ENCODE data around the gene PUM1. TPM values are rescaled to one million over a fixed set of nuclear protein-coding genes. Genes with fewer than 3 reads are reported as not detected.

PUM1 gene
- total RNA-seq, 1 donor from 2014 or later, result 143 TPM

DNA sequence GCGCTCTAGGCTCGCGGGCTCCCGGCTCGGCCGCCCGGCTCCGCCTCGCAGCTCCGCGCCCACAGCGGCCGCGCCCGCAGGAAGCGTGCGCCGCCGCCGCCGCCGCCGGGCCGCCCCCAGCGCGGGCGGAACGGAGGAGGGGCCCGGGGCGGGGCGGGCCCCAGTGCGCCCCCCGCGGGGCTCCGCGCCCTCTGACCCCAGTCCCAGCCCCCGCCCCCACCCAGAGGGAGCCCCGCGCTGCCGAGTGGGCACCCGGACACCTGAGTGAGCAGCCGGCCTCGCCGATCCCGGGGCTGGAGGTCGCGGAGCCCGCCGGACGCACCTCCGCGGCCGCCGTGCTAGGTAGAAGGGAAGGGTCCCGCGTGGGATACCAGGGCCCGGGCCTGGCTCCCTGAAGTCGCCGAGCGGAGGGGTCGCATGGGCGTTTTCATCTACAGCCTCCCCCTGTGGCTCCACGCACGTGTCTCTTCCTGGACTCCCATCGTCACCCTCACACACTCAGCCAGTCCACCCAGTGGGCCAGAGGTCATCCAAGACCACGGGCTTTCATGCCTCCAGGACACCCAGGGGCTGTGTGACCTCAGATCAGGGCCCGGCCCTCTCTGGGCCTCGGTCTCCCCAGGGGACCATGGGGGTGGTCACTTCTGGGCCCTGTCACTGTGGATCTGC, 156.7 kb downstream of the PUM1 start, which contains the start of gene SDC3:
TSS of gene SDC3 (minus strand) at position 63 of the 669 bp plus-strand sequence. CDS start 172 bp downstream, outside the sequence.
- Mint-ChIP-seq H3K9me3 (ENCODE audit: unreplicated experiment) (no peaks in the 10 kb centered on the region), H3K4me3 (ENCODE audit: unreplicated experiment) (peak within 1 kb of the TSS; percentile 94), H3K27me3 (ENCODE audit: low read depth, unreplicated experiment) (peaks cover 9% of the 10 kb centered on the region), H3K27ac (ENCODE audit: unreplicated experiment) (peak within 1 kb of the TSS; percentile 82), H3K4me1 (ENCODE audit: low read depth, unreplicated experiment) (peaks cover 20% of the 10 kb centered on the region), H3K36me3 (ENCODE audit: low read depth, unreplicated experiment) (no peaks in the 10 kb centered on the region)
- Histone ChIP-seq H3K9ac (ENCODE audit: low read length) (peak within 1 kb of the TSS; percentile 74), H3K9me3 (ENCODE audit: insufficient read depth, low read depth, low read length) (no peaks in the 10 kb centered on the region), H4K20me1 (ENCODE audit: insufficient read depth, low read length) (peaks cover 36% of the 10 kb centered on the region), H3K79me2 (ENCODE audit: insufficient read depth, low read length) (peaks cover 39% of the 10 kb centered on the region), H3K27me3 (ENCODE audit: insufficient read depth, low read length) (no peaks in the 10 kb centered on the region), H2AFZ (ENCODE audit: low read depth, low read length) (peak within 1 kb of the TSS; percentile 70), H3K4me2 (ENCODE audit: low read length) (peak within 1 kb of the TSS; percentile 93), H3K4me3 (ENCODE audit: insufficient read depth, low read depth, low read length) (peak within 1 kb of the TSS; percentile 68), H3K27ac (ENCODE audit: low read depth, low read length) (no peak within 1 kb of the TSS), H3K36me3 (ENCODE audit: insufficient read depth, low read length) (no peaks in the 10 kb centered on the region), H3K4me1 (ENCODE audit: insufficient read depth, low read length) (peaks cover 24% of the 10 kb centered on the region)
- TF ChIP-seq, protein P1, sequence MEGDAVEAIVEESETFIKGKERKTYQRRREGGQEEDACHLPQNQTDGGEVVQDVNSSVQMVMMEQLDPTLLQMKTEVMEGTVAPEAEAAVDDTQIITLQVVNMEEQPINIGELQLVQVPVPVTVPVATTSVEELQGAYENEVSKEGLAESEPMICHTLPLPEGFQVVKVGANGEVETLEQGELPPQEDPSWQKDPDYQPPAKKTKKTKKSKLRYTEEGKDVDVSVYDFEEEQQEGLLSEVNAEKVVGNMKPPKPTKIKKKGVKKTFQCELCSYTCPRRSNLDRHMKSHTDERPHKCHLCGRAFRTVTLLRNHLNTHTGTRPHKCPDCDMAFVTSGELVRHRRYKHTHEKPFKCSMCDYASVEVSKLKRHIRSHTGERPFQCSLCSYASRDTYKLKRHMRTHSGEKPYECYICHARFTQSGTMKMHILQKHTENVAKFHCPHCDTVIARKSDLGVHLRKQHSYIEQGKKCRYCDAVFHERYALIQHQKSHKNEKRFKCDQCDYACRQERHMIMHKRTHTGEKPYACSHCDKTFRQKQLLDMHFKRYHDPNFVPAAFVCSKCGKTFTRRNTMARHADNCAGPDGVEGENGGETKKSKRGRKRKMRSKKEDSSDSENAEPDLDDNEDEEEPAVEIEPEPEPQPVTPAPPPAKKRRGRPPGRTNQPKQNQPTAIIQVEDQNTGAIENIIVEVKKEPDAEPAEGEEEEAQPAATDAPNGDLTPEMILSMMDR (IDR thresholded peaks at IDR 0.05; ENCODE audit: insufficient read depth, low read depth, low read length), result no peak
- no peak for TF ChIP-seq EZH2 (IDR thresholded peaks at IDR 0.05; ENCODE audit: insufficient read depth, low read length)
- FAIRE-seq (no peak), DNase-seq (ENCODE audit: low read depth) (no peak)

DNA sequence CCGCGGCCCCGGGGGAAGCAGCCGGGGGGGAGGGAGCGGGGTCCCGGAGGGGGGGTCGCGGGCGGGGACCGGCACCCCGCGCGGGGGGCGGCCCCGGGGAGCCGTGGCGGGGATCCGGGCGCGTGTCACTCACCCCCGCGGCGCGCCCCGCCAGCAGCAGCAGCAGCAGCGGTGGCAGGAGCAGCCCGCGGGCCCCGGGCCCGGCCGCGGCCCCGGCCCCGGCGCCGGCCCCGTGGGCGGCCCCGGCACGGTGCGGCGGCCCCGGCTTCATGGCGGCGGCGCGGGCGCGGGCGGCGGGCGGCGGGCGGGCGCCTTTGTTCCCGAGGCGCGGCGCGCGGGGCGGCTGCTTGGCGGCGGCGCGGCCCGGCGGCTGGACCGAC, 157.2 kb downstream of the PUM1 start:
- H4K20me1 ChIP-seq (ENCODE audit: insufficient read depth, low read length), result peaks cover 42% of the 10 kb centered on the region
- H3K9me3 ChIP-seq (ENCODE audit: insufficient read depth, low read depth, low read length), result no peaks in the 10 kb centered on the region
- H3K27ac ChIP-seq (ENCODE audit: low read depth, low read length), result no peak overlapping the region
- H3K9ac ChIP-seq (ENCODE audit: low read length), result peak overlapping the region; percentile 74
- H3K4me1 ChIP-seq (ENCODE audit: insufficient read depth, low read length), result peaks cover 26% of the 10 kb centered on the region
- Mint-ChIP-seq H3K4me3 (ENCODE audit: unreplicated experiment) (no peak overlapping the region), H3K27ac (ENCODE audit: unreplicated experiment) (no peak overlapping the region), H3K27me3 (ENCODE audit: low read depth, unreplicated experiment) (peaks cover 4% of the 10 kb centered on the region), H3K4me1 (ENCODE audit: low read depth, unreplicated experiment) (peaks cover 20% of the 10 kb centered on the region), H3K9me3 (ENCODE audit: unreplicated experiment) (no peaks in the 10 kb centered on the region), H3K36me3 (ENCODE audit: low read depth, unreplicated experiment) (no peaks in the 10 kb centered on the region)
- peaks cover 44% of the 10 kb centered on the region for H3K79me2 ChIP-seq (ENCODE audit: insufficient read depth, low read length)
- H3K4me3 ChIP-seq (ENCODE audit: insufficient read depth, low read depth, low read length), result no peak overlapping the region
- DNase-seq (ENCODE audit: low read depth) (no peak), FAIRE-seq (no peak)
- H3K4me2 ChIP-seq (ENCODE audit: low read length), result peak overlapping the region; percentile 93
- H3K27me3 ChIP-seq (ENCODE audit: insufficient read depth, low read length), result no peaks in the 10 kb centered on the region
- no peak overlapping the region for H2AFZ ChIP-seq (ENCODE audit: low read depth, low read length)
- H3K36me3 ChIP-seq (ENCODE audit: insufficient read depth, low read length), result no peaks in the 10 kb centered on the region
- TF ChIP-seq, protein P1 (IDR thresholded peaks at IDR 0.05; ENCODE audit: insufficient read depth, low read depth, low read length), result no peak
- TF ChIP-seq EZH2 (IDR thresholded peaks at IDR 0.05; ENCODE audit: insufficient read depth, low read length), result no peak

All from astrocyte (in vitro differentiated cells and primary cell).